ENCODE data around the gene PRSS33. TPM values are rescaled to one million over a fixed set of nuclear protein-coding genes. Genes with fewer than 3 reads are reported as not detected.

The PRSS33 gene
- total and polyA plus RNA-seq, 4 experiments from 2014 or later, result not detected

- H3K27me3 Mint-ChIP-seq, result peaks cover 3 to 5% of the 10 kb centered on the region in 2 donors
Measured at GRCh38 chr16:2737895-2738418, 49.4 kb downstream of the PRSS33 start.

GRCh38 chr16:2737238-2737605, 50.1 kb downstream of the PRSS33 start:
- no peak overlapping the region for H3K27ac ChIP-seq (ENCODE audit: low read depth, low read length)
- CTCF ChIA-PET (ENCODE audit: partially characterized antibody), result no interaction called here
- H3K27me3 Mint-ChIP-seq, result peaks cover 3 to 5% of the 10 kb centered on the region in 2 donors
- intact Hi-C loops (cut with micrococcal nuclease), result no loop called here
- H3K27me3 ChIP-seq (ENCODE audit: insufficient read depth, low read length), result no peaks in the 10 kb centered on the region
- no peaks in the 10 kb centered on the region for H3K4me1 ChIP-seq (ENCODE audit: insufficient read depth, low read length)
- no peak overlapping the region for H3K4me3 ChIP-seq (ENCODE audit: low read length in 2 of 2)
- H3K9me3 ChIP-seq (ENCODE audit: control insufficient read depth in 1 of 2, low read length in 2 of 2), result no peaks in the 10 kb centered on the region
- H3K4me1 Mint-ChIP-seq, result no peaks in the 10 kb centered on the region
- H3K36me3 Mint-ChIP-seq, result no peaks in the 10 kb centered on the region
- POLR2A ChIA-PET (ENCODE audit: partially characterized antibody), result no interaction called here
- no peak overlapping the region for H3K4me3 Mint-ChIP-seq
- H3K27ac Mint-ChIP-seq, result no peak overlapping the region
- no peaks in the 10 kb centered on the region for H3K36me3 ChIP-seq (ENCODE audit: insufficient read depth, low read length)
- no peaks in the 10 kb centered on the region for H3K9me3 Mint-ChIP-seq
- no peak for DNase-seq

More at GRCh38 chr16:2737895-2738418, 49.4 kb downstream of the PRSS33 start:
- ChIA-PET POLR2A (ENCODE audit: partially characterized antibody) (interaction anchor here (0.8 kb wide), 1 partner anchor 131 kb away, joined by 3 read pairs; no protein-coding TSS in a partner anchor), CTCF (ENCODE audit: partially characterized antibody) (no interaction called here)
- Mint-ChIP-seq H3K4me1 (no peaks in the 10 kb centered on the region), H3K9me3 (no peaks in the 10 kb centered on the region), H3K36me3 (no peaks in the 10 kb centered on the region), H3K27ac (peak overlapping the region in 1 of 7 donors; percentile 57), H3K4me3 (no peak overlapping the region)
- Histone ChIP-seq H3K27me3 (ENCODE audit: insufficient read depth, low read length) (no peaks in the 10 kb centered on the region), H3K9me3 (ENCODE audit: control insufficient read depth in 1 of 2, low read length in 2 of 2) (no peaks in the 10 kb centered on the region), H3K4me1 (ENCODE audit: insufficient read depth, low read length) (no peaks in the 10 kb centered on the region), H3K36me3 (ENCODE audit: insufficient read depth, low read length) (no peaks in the 10 kb centered on the region), H3K27ac (ENCODE audit: low read depth, low read length) (no peak overlapping the region), H3K4me3 (ENCODE audit: low read length in 2 of 2) (no peak overlapping the region)
- intact Hi-C loops (cut with micrococcal nuclease), result no loop called here
- DNase-seq, result no peak

GRCh38 chr16:2736476-2737237, 50.7 kb downstream of the PRSS33 start:
- Histone ChIP-seq H3K36me3 (ENCODE audit: insufficient read depth, low read length) (no peaks in the 10 kb centered on the region), H3K27me3 (ENCODE audit: insufficient read depth, low read length) (no peaks in the 10 kb centered on the region), H3K4me3 (ENCODE audit: low read length in 2 of 2) (no peak overlapping the region), H3K27ac (ENCODE audit: low read depth, low read length) (no peak overlapping the region), H3K9me3 (ENCODE audit: control insufficient read depth in 1 of 2, low read length in 2 of 2) (no peaks in the 10 kb centered on the region), H3K4me1 (ENCODE audit: insufficient read depth, low read length) (no peaks in the 10 kb centered on the region)
- POLR2A ChIA-PET (ENCODE audit: partially characterized antibody), result no interaction called here
- Mint-ChIP-seq H3K36me3 (no peaks in the 10 kb centered on the region), H3K27me3 (peaks cover 3 to 5% of the 10 kb centered on the region in 2 donors), H3K9me3 (no peaks in the 10 kb centered on the region), H3K4me3 (no peak overlapping the region), H3K27ac (peak overlapping the region in 1 of 7 donors; percentile 56), H3K4me1 (no peaks in the 10 kb centered on the region)
- DNase-seq, result no peak
- intact Hi-C loops (cut with micrococcal nuclease), result no loop called here
- CTCF ChIA-PET (ENCODE audit: partially characterized antibody), result no interaction called here

GRCh38 chr16:2734844-2735515, 52.4 kb downstream of the PRSS33 start:
- Histone ChIP-seq H3K4me3 (ENCODE audit: low read length in 2 of 2) (no peak overlapping the region), H3K9me3 (ENCODE audit: control insufficient read depth in 1 of 2, low read length in 2 of 2) (no peaks in the 10 kb centered on the region), H3K36me3 (ENCODE audit: insufficient read depth, low read length) (no peaks in the 10 kb centered on the region), H3K4me1 (ENCODE audit: insufficient read depth, low read length) (no peaks in the 10 kb centered on the region), H3K27me3 (ENCODE audit: insufficient read depth, low read length) (no peaks in the 10 kb centered on the region), H3K27ac (ENCODE audit: low read depth, low read length) (no peak overlapping the region)
- H3K4me1 Mint-ChIP-seq, result no peaks in the 10 kb centered on the region
- no peaks in the 10 kb centered on the region for H3K36me3 Mint-ChIP-seq
- ChIA-PET CTCF (ENCODE audit: partially characterized antibody) (no interaction called here), POLR2A (ENCODE audit: partially characterized antibody) (no interaction called here)
- DNase-seq, result no peak
- no peaks in the 10 kb centered on the region for H3K9me3 Mint-ChIP-seq
- H3K27me3 Mint-ChIP-seq, result peaks cover 2 to 5% of the 10 kb centered on the region in 2 donors
- H3K27ac Mint-ChIP-seq, result no peak overlapping the region
- no peak overlapping the region for H3K4me3 Mint-ChIP-seq
- intact Hi-C loops (cut with micrococcal nuclease), result no loop called here

Other genes with a start within 250 kb of the PRSS33 start
- gene PDPK1, start 249.5 kb downstream of the PRSS33 start, total RNA-seq, result 10 to 100 TPM; 61.2 to 71.3 TPM
- gene PDPK1, start 249.5 kb downstream of the PRSS33 start, polyA plus RNA-seq, result 10 to 100 TPM; 26.4 to 42.1 TPM
- gene KCTD5, start 105.0 kb downstream of the PRSS33 start, total RNA-seq, result 10 to 100 TPM; 26.7 to 27.1 TPM
- 10 to 100 TPM; 19.6 to 22.5 TPM for gene KCTD5, start 105.0 kb downstream of the PRSS33 start, polyA plus RNA-seq
- gene PRSS27, start 67.3 kb downstream of the PRSS33 start, total RNA-seq, result under 1 TPM; 0.61 to 0.96 TPM
- not detected for gene PRSS27, start 67.3 kb downstream of the PRSS33 start, polyA plus RNA-seq
- gene SRRM2, start 34.9 kb downstream of the PRSS33 start, total RNA-seq, result 1,000 to 10,000 TPM; 1,118 to 1,137 TPM
- gene SRRM2, start 34.9 kb downstream of the PRSS33 start, polyA plus RNA-seq, result 100 to 1,000 TPM in 1 of 2 donors, 10 to 100 TPM in 1; 11.8 to 132 TPM
- 10 to 100 TPM; 83.0 to 86.8 TPM for gene ELOB, start 10.3 kb downstream of the PRSS33 start, total RNA-seq
- 100 to 1,000 TPM; 268 to 270 TPM for gene ELOB, start 10.3 kb downstream of the PRSS33 start, polyA plus RNA-seq
- gene PRSS41, start 10.9 kb upstream of the PRSS33 start, total RNA-seq, result not detected
- not detected for gene PRSS41, start 10.9 kb upstream of the PRSS33 start, polyA plus RNA-seq
- 1 to 10 TPM in 1 of 2 experiments, under 1 TPM in 1; 0.96 to 2.6 TPM for gene PRSS21, start 29.7 kb upstream of the PRSS33 start, total RNA-seq
- gene PRSS21, start 29.7 kb upstream of the PRSS33 start, polyA plus RNA-seq, result 10 to 100 TPM in 1 of 2 donors, 1 to 10 TPM in 1; 6.2 to 11.5 TPM
- not detected for gene ZG16B, start 42.7 kb upstream of the PRSS33 start, total RNA-seq
- under 1 TPM in 1 of 2 donors, not detected in 1; 0.79 TPM for gene ZG16B, start 42.7 kb upstream of the PRSS33 start, polyA plus RNA-seq
- gene PRSS22, start 70.6 kb upstream of the PRSS33 start, total RNA-seq, result under 1 TPM in 1 of 2 experiments, not detected in 1; 0.39 TPM
- gene PRSS22, start 70.6 kb upstream of the PRSS33 start, polyA plus RNA-seq, result under 1 TPM in 1 of 2 donors, not detected in 1; 0.42 TPM
- gene FLYWCH2, start 95.7 kb upstream of the PRSS33 start, total RNA-seq, result 10 to 100 TPM; 24.1 to 27.1 TPM
- 10 to 100 TPM; 21.1 to 23.3 TPM for gene FLYWCH2, start 95.7 kb upstream of the PRSS33 start, polyA plus RNA-seq
- gene FLYWCH1, start 124.4 kb upstream of the PRSS33 start, total RNA-seq, result 100 to 1,000 TPM; 121 to 123 TPM
- 10 to 100 TPM in 1 of 2 donors, 1 to 10 TPM in 1; 7.1 to 21.2 TPM for gene FLYWCH1, start 124.4 kb upstream of the PRSS33 start, polyA plus RNA-seq
- gene KREMEN2, start 176.7 kb upstream of the PRSS33 start, total RNA-seq, result not detected
- gene KREMEN2, start 176.7 kb upstream of the PRSS33 start, polyA plus RNA-seq, result not detected
- 1 to 10 TPM; 1.5 to 1.7 TPM for gene PAQR4, start 181.8 kb upstream of the PRSS33 start, total RNA-seq
- under 1 TPM; 0.77 to 0.81 TPM for gene PAQR4, start 181.8 kb upstream of the PRSS33 start, polyA plus RNA-seq
- gene PKMYT1, start 192.9 kb upstream of the PRSS33 start, total RNA-seq, result under 1 TPM in 1 of 2 experiments, not detected in 1; 0.79 TPM
- not detected for gene PKMYT1, start 192.9 kb upstream of the PRSS33 start, polyA plus RNA-seq
- not detected for gene CLDN9, start 225.4 kb upstream of the PRSS33 start, total RNA-seq
- not detected for gene CLDN9, start 225.4 kb upstream of the PRSS33 start, polyA plus RNA-seq
- not detected for gene CLDN6, start 230.6 kb upstream of the PRSS33 start, total RNA-seq
- gene CLDN6, start 230.6 kb upstream of the PRSS33 start, polyA plus RNA-seq, result not detected
- 1 to 10 TPM in 1 of 2 experiments, under 1 TPM in 1; 0.73 to 1.0 TPM for gene TNFRSF12A, start 232.8 kb upstream of the PRSS33 start, total RNA-seq
- under 1 TPM; 0.33 to 0.44 TPM for gene TNFRSF12A, start 232.8 kb upstream of the PRSS33 start, polyA plus RNA-seq
- 10 to 100 TPM; 16.0 to 18.0 TPM for gene HCFC1R1, start 236.4 kb upstream of the PRSS33 start, total RNA-seq
- 10 to 100 TPM; 18.5 to 23.8 TPM for gene HCFC1R1, start 236.4 kb upstream of the PRSS33 start, polyA plus RNA-seq
- gene THOC6, start 236.5 kb upstream of the PRSS33 start, total RNA-seq, result 10 to 100 TPM; 18.4 to 22.5 TPM
- 10 to 100 TPM; 41.4 to 48.8 TPM for gene THOC6, start 236.5 kb upstream of the PRSS33 start, polyA plus RNA-seq
- not detected for gene BICDL2, start 249.4 kb upstream of the PRSS33 start, total RNA-seq
- not detected for gene BICDL2, start 249.4 kb upstream of the PRSS33 start, polyA plus RNA-seq

Measured in CD4-positive, alpha-beta memory T cell (primary cell).